PFSK-1 (cell line): Measurements from ENCODE around the gene NHSL2.

ENCODE experiments used
- FOXP2 ChIP-seq: optimal IDR thresholded peaks from 2 replicates; pipeline ENCODE3; 2011; ENCODE audit warnings: borderline replicate concordance, control low read depth, inconsistent platforms; ENCODE audit not compliant: insufficient read depth; ENCODE audit errors: extremely low read length, extremely low read depth
- POLR2AphosphoS5 ChIP-seq: IDR thresholded peaks from 2 replicates; pipeline ENCODE4 v1.6.1; 2012; ENCODE audit warnings: low read depth, mild to moderate bottlenecking, control low read depth, low read length, moderate library complexity
- SIN3A ChIP-seq: IDR thresholded peaks from 2 replicates; pipeline ENCODE4 v1.6.1; 2012; ENCODE audit warnings: mild to moderate bottlenecking, low read length, moderate library complexity, borderline replicate concordance; ENCODE audit not compliant: insufficient read depth
- TAF1 ChIP-seq: IDR thresholded peaks from 2 replicates; pipeline ENCODE4 v1.6.1; 2012; ENCODE audit warnings: low read length, control low read depth, borderline replicate concordance; ENCODE audit not compliant: insufficient read depth
- TF ChIP-seq, protein P1 (sequence below), 2 experiments: IDR thresholded peaks; 2 replicates each; pipeline versions ENCODE4 v1.6.1 to v1.8.0; 2011 to 2012; ENCODE audit warnings: low read depth in 2 of 2, low read length in 2 of 2, control low read depth in 1 of 2, inconsistent platforms in 1 of 2, mild to moderate bottlenecking in 1 of 2, moderate library complexity in 1 of 2; ENCODE audit not compliant: insufficient read depth in 1 of 2

The NHSL2 gene

DNA sequence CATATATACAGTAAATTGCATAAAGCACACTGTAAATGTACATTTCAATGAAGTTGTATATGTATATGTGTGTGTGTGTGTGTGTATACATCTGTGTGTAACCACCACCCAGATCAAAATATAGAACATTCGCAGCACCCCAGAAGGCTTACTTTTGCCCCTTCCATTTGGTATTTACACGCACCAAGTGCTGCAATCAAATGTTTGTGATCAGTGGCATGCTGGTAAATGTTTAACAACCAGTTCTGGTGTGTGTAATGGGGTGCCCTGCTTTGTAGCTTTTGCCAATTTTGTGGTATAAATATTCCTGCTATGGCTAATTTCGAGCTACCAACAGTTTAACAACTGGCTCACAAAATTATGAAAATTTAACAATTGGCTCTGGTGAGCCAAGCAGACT is 119.8 kb downstream of the NHSL2 start:
- TF ChIP-seq TAF1 = no peak
- TF ChIP-seq, protein P1, sequence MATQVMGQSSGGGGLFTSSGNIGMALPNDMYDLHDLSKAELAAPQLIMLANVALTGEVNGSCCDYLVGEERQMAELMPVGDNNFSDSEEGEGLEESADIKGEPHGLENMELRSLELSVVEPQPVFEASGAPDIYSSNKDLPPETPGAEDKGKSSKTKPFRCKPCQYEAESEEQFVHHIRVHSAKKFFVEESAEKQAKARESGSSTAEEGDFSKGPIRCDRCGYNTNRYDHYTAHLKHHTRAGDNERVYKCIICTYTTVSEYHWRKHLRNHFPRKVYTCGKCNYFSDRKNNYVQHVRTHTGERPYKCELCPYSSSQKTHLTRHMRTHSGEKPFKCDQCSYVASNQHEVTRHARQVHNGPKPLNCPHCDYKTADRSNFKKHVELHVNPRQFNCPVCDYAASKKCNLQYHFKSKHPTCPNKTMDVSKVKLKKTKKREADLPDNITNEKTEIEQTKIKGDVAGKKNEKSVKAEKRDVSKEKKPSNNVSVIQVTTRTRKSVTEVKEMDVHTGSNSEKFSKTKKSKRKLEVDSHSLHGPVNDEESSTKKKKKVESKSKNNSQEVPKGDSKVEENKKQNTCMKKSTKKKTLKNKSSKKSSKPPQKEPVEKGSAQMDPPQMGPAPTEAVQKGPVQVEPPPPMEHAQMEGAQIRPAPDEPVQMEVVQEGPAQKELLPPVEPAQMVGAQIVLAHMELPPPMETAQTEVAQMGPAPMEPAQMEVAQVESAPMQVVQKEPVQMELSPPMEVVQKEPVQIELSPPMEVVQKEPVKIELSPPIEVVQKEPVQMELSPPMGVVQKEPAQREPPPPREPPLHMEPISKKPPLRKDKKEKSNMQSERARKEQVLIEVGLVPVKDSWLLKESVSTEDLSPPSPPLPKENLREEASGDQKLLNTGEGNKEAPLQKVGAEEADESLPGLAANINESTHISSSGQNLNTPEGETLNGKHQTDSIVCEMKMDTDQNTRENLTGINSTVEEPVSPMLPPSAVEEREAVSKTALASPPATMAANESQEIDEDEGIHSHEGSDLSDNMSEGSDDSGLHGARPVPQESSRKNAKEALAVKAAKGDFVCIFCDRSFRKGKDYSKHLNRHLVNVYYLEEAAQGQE (IDR thresholded peaks at IDR 0.05; ENCODE audit: insufficient read depth in 1 of 2, low read depth in 2 of 2, low read length in 2 of 2) = no peak

DNA sequence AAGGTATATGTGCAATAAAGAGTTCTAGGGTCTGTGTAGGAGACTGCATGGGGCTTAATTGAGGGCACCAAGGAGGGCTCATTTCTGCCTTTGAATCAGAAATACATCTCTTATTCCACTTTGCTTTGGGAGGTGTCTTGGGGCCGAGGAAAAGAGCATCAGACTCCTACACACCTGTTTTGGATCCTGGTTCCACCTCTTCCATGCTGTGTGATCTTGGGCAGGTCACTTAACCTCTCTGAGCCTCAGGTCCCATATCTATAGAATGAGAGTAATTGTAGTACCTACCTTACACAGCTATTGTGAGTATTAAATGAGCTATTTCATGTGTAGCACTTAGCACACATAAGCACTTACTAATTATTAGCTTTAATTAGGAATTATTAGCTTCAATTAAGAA is 120.5 kb downstream of the NHSL2 start:
- TF ChIP-seq FOXP2 (no peak), POLR2AphosphoS5 (no peak), SIN3A (no peak), TAF1 (no peak)
- TF ChIP-seq, protein P1 (IDR thresholded peaks at IDR 0.05; ENCODE audit: insufficient read depth in 1 of 2, low read depth in 2 of 2, low read length in 2 of 2) = no peak

DNA sequence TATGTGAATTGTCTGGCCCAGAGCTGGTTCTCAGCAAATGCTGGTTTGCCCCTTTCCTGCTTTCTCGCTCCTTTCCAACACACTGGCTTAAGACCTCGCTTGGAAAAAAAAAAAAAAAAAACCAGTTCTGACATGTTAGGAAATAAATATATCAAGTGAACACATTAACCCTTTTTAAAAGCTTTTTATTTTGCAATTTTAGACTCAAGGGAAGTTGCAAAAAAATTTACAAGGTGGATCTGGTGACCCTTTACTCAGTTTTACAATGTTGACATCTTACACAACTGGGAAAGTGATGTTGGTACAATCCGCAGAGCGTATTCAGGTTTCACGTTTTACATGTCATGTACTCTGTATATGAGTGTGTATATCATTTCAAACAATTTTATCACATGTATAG is 121.0 kb downstream of the NHSL2 start:
- TF ChIP-seq SIN3A (no peak), FOXP2 (no peak), TAF1 (no peak), POLR2AphosphoS5 (no peak)
- TF ChIP-seq, protein P1 (IDR thresholded peaks at IDR 0.05; ENCODE audit: insufficient read depth in 1 of 2, low read depth in 2 of 2, low read length in 2 of 2) = no peak

DNA sequence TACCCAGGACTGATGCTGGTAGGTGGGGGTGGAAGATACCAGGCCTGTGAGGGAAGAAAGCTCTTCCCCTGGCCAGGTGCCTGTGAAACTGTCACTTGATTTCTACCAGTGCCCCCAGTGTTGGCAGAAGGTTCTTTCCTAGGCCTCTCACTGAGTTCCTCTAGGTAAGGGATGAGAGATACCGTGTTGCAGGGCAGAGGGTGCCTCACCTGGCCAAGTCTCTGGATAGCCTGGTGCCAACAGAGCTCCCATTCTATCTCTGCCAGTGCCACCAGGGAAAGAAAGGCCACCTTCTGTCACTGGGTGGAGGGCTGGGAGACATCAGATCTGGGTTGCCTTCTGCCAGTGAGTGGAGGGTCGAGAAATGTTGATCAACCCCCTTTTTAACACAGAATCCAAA is 127.0 kb downstream of the NHSL2 start:
- no peak for TF ChIP-seq POLR2AphosphoS5

DNA sequence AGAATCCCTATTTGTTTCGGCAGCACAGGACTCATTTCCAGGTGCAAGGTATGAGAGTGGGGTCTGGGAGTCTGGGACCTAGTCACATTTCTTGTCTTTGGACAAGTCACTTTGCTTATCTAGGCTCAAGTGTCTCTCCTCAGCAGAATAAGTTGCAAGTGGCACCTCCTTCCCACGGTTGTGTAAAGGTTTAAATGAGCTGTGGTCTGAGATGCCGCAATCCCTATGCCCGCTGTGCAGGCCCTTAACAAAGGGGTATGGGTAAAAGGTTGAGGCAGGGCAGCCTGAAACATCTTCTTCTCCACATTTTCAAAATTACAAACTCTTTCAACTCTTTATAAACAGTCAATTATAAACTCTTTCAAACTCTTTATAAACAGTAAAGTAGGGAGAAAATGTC is 127.4 kb downstream of the NHSL2 start:
- TF ChIP-seq FOXP2 (no peak), TAF1 (no peak), SIN3A (no peak), POLR2AphosphoS5 (no peak)
- TF ChIP-seq, protein P1 (IDR thresholded peaks at IDR 0.05; ENCODE audit: insufficient read depth in 1 of 2, low read depth in 2 of 2, low read length in 2 of 2) = no peak
